Stimulated activated CD8-positive, alpha-beta memory T cell treated with anti-CD3 and anti-CD28 coated beads, Interleukin-15, amount 100 ng/mL, for 48 hours (primary cell): ENCODE results near the gene DDIAS.
"Not testable (repeated sequence)": the region's sequence is repeated elsewhere in the genome, so short reads cannot be mapped to it uniquely, and the experiment has no call there.

ENCODE experiments used
- DNase-seq, 2 donors: peaks; one replicate each; pipeline ENCODE4 v3.0.0-alpha.2; 2020; ENCODE audit warnings: low read depth in 2 of 2

The DDIAS gene, protein sequence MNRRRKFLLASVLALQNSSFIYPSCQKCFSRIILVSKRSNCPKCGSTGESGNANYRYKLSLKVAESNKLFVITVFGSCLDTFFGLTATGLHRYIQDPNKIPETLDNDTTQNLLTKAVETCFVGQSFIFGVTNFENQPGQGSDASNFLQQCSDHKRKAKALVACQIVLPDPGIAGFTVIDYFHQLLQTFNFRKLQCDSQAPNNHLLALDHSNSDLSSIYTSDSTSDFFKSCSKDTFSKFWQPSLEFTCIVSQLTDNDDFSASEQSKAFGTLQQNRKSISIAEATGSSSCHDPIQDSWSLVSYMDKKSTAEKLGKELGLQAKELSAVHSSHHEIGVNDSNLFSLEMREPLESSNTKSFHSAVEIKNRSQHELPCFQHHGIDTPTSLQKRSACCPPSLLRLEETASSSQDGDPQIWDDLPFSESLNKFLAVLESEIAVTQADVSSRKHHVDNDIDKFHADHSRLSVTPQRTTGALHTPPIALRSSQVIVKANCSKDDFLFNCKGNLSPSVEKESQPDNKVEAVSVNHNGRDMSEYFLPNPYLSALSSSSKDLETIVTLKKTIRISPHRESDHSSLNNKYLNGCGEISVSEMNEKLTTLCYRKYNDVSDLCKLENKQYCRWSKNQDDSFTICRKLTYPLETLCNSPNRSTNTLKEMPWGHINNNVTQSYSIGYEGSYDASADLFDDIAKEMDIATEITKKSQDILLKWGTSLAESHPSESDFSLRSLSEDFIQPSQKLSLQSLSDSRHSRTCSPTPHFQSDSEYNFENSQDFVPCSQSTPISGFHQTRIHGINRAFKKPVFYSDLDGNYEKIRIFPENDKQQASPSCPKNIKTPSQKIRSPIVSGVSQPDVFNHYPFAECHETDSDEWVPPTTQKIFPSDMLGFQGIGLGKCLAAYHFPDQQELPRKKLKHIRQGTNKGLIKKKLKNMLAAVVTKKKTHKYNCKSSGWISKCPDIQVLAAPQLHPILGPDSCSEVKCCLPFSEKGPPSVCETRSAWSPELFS

GRCh38 chr11:82901165-82901921 lies at the start of gene DDIAS:
Gene DDIAS (plus strand): TSS chr11:82901736. CDS start chr11:82914739, 13,003 bp downstream.
- peak; percentile 90 to 91 for DNase-seq

- DNase-seq: no peak
These were observed 47.3 kb upstream of the DDIAS start for GRCh38 chr11:82854242-82854641.

DNA sequence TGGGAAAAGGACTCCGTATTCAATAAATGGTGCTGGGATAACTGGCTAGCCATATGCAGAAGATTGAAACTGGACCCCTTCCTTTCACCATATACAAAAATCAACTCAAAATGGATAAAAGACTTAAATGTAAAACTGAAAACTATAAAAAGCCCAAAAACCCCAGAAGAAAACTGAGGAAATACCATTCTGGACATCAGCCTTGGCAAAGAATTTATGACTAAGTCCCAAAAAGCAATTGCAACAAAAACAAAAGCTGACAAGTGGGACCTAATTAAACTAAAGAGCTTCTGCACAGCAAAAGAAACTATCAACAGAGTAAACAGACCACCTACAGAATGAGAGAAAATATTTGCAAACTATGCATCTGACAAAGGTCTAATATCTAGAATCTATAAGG lies 46.6 kb upstream of the DDIAS start:
- DNase-seq: not testable (repeated sequence)

DNA sequence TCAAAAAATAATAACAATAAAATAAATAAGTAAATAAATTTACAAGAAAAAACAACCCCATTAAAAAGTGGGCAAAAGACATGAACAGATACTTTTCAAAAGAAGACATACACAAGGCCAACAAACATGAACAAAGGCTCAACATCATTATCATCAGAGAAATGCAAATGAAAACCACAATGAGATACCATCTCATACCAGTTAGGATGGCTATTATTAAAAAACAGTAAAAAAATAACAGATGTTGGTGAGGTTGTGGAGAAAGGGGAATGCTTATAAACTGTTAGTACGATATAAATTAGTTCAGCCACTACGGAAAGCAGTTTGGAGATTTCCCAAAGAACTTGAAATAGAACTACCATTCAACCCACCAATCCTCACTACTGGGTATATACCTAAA lies 45.9 kb upstream of the DDIAS start:
- DNase-seq: no peak

GRCh38 chr11:82857145-82857544 lies 44.4 kb upstream of the DDIAS start:
- DNase-seq: no peak

GRCh38 chr11:82858133-82858532 lies 43.4 kb upstream of the DDIAS start:
- no peak for DNase-seq

GRCh38 chr11:82858556-82859091 lies 42.9 kb upstream of the DDIAS start:
- DNase-seq: no peak

- no peak for DNase-seq
These were observed 41.8 kb upstream of the DDIAS start for GRCh38 chr11:82859750-82860149.

GRCh38 chr11:82862379-82862778 lies 39.2 kb upstream of the DDIAS start:
- DNase-seq: no peak

GRCh38 chr11:82863209-82863608 lies 38.3 kb upstream of the DDIAS start:
- no peak for DNase-seq

DNA sequence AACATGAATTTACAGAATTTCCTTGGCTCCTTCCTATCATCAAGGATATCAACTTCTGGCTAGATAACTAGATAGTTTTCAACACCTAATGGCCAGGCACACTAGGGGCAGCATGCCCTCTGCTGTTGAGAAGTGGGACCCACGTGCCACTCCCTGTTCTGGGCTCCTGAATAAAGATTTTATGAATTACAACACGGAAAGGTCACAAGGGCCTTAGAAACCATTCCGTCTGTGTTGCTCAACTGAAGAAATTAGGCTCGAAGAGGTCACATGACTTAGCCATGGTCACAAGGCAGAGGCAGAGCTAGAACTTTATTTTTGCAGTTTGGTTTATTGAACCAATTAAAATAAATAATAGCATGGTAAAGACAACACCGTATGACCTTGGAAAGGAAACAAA lies 37.3 kb upstream of the DDIAS start:
- DNase-seq: no peak

GRCh38 chr11:82865841-82866240 lies 35.7 kb upstream of the DDIAS start:
- no peak for DNase-seq

DNA sequence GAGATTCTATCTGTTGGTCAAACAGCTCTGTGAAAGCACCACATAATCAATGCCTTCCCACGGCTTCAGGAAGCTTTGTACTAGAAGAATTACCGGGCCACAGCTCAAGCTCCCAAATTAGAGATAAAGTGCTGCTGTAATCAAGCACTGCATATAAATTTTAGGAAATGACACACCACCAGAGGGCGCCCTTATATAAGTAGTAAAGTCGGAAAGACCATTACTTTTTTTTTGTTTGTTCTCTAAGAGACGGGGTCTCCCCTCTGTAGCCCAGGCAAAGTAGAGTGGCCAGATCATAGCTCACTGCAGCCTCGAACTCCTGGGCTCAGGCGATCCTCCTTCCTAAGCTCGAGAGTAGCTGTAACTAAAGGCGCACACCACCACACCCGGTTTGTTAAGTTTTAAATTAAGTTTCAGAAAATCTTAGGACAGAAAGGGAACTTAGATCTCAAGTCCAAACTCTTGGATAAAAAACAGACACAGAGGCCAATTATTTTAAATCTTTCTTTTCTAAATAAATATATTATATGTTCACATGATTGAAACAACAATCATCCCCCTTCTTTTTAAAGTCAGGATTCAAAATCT lies 33.9 kb upstream of the DDIAS start:
- peak; percentile 11 to 47 for DNase-seq

DNA sequence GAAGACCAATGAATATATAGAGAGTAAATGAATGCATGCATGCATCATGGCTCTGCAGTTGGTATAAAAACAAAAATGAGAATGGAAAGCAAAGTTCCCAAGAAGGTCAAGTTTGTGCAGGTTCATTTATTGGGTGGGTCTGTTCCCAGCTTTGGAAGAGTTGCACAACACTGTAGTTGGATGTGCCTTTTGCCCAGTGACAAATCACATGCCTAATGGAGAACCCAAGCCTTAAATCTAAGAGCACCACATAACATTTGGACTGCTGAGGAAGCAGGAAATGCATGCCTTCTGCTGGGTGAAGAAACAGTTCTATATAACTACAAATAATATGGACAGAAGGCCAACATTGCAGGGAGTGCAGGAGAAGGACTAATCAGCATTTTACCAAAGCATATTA lies 31.9 kb upstream of the DDIAS start:
- no peak for DNase-seq

DNA sequence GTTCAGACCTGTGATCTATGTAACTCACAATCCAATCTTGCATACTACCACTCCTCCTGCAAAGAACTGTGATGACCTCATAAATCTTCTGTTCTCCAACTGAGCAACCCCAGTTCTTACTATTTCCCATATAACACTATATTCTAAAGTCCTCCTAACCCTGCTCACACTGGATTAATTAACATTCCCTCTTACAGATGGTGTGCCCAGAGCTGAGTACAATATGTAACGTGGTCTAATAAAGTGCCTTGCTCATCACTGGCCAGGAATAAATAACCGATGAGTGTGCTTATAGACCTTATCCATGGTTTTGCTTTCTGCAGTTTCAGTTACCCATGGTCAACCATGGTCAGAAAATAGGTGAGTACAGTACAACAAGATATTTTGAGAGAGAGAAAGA lies 29.9 kb upstream of the DDIAS start:
- DNase-seq: no peak

GRCh38 chr11:82872377-82873150 lies 29.0 kb upstream of the DDIAS start:
- DNase-seq: no peak

DNA sequence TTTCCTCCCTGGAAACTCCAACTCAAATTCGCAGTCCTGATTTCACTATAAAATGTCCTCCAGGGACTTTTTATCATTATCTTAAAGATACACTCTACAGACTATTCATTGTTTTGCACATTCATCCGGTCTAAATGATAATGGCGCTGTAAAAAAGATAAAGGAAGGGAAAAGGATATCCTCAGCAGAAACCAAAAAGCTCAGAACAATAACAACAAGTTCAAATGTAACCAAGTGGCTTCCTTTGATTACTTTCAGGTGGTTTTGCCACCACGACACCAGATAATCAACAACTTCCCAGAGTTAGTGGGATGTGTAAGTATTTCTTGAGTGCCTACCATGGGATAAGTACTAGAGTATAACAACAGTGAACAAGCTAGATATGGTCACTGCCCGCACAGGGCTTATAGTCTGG lies 27.6 kb upstream of the DDIAS start:
- DNase-seq: no peak

- no peak for DNase-seq
These were observed 26.7 kb upstream of the DDIAS start for GRCh38 chr11:82874646-82875523.

- DNase-seq: no peak
These were observed 17.7 kb upstream of the DDIAS start for GRCh38 chr11:82883853-82884252.
